ENCODE data around the gene GATAD2A.
A peak's percentile ranks its signal among the peaks of the same experiment; 100 is the strongest.

The GATAD2A gene

DNA sequence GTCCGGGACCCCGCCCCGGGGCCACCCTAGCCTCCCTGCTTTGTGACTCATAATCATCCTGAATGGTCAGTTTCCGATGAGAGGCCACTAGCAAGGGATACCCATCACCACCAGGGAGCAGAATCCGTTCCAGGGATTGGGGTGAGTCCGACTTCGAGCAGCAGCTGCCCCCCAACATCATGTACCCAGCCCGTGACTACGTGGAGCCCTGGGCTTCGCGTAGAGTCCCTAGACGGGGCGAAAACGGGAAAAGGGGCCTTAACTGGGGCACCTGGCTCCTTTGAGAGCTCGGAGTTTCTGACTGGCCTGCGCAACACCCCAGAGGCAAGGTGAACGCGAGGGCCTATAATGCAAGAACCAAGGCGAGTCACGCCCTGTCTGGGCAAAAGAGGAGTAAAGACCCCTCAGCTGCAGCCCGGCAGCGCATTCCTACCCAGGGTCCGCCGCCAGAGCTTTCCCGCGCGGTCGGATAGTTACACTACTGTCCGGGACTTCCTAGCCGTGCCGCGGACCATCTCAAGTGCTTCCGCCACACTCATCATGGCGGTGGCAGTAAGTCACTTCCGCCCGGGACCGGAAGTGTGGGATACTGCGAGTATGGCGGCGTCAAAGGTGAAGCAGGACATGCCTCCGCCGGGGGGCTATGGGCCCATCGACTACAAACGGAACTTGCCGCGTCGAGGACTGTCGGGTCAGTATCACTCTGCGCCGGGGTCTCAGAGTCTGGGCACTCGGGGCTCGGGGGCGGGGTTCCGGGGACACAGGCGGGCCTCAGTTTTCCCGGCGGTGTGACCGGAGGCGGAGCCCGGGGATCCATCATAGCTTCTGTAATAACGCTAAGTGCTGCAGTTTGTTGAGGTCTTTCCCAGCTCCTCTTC is 110.4 kb downstream of the GATAD2A start, which contains the start of gene NDUFA13:
Gene NDUFA13 (plus strand): TSS at position 584 of the 878 bp plus-strand sequence. CDS start 14 bp downstream, at position 598.
- peaks cover 6% of the 10 kb centered on the region for H3K4me1 Mint-ChIP-seq
- H3K4me3 Mint-ChIP-seq: peak within 1 kb of the TSS; percentile 95 to 99 (median 99)
- no peaks in the 10 kb centered on the region for H3K9me3 Mint-ChIP-seq
- no peak for TF ChIP-seq CTCF (IDR thresholded peaks at IDR 0.05; ENCODE audit: unreplicated experiment in 3 of 3)
- H3K27ac Mint-ChIP-seq: peak within 1 kb of the TSS; percentile 89 to 97 (median 94)
- H3K36me3 Mint-ChIP-seq (ENCODE audit: low read depth): peaks cover 23% of the 10 kb centered on the region
- no peaks in the 10 kb centered on the region for H3K27me3 Mint-ChIP-seq (ENCODE audit: low read depth)

DNA sequence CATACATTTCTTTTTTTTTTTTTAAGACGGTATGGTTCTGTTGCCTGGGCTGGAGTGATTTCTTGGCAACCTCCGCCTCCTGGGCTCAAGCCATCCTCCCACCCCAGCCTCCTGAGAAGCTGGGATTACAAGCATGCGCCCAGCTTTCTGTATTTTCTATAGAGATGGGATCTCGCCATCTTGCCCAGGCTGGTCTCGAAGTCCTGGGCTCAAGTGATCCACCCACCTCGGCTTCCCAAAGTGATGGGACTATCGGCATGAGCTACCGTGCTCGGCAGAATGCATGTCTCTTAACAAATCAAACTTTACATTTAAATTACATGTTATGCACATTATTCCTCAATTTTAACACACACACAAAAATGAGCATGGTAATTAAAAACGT is 111.8 kb downstream of the GATAD2A start:
- H3K27me3 Mint-ChIP-seq (ENCODE audit: low read depth): no peaks in the 10 kb centered on the region
- H3K27ac Mint-ChIP-seq: no peak overlapping the region
- no peak for TF ChIP-seq CTCF (IDR thresholded peaks at IDR 0.05; ENCODE audit: unreplicated experiment in 3 of 3)
- peaks cover 26% of the 10 kb centered on the region for H3K36me3 Mint-ChIP-seq (ENCODE audit: low read depth)
- H3K4me1 Mint-ChIP-seq: peaks cover 6% of the 10 kb centered on the region
- H3K4me3 Mint-ChIP-seq: peak overlapping the region; percentile 95 to 99 (median 99)
- no peaks in the 10 kb centered on the region for H3K9me3 Mint-ChIP-seq

DNA sequence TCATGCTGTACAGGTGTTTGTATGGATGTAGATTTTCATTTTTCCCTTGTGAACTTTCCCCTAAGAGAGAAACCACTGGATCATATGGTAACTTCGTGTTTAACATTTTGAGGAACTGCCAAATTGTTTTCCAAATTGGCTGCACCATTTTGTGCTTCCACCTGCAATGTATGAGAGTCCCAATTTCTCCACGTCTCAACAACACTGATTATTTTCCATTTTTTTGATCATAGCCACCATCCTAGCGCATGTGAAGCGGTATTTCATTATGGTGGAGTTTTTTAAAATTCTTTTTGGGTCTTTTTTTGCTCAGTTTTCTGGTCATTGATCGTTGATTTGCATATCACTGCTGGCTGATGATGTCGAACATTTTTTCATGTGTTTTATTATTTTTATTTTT is 115.5 kb downstream of the GATAD2A start:
- Mint-ChIP-seq H3K4me1 (peaks cover 4% of the 10 kb centered on the region), H3K27ac (no peak overlapping the region), H3K27me3 (ENCODE audit: low read depth) (no peaks in the 10 kb centered on the region), H3K4me3 (no peak overlapping the region), H3K36me3 (ENCODE audit: low read depth) (peaks cover 30% of the 10 kb centered on the region), H3K9me3 (no peaks in the 10 kb centered on the region)
- no peak for TF ChIP-seq CTCF (IDR thresholded peaks at IDR 0.05; ENCODE audit: unreplicated experiment in 3 of 3)

DNA sequence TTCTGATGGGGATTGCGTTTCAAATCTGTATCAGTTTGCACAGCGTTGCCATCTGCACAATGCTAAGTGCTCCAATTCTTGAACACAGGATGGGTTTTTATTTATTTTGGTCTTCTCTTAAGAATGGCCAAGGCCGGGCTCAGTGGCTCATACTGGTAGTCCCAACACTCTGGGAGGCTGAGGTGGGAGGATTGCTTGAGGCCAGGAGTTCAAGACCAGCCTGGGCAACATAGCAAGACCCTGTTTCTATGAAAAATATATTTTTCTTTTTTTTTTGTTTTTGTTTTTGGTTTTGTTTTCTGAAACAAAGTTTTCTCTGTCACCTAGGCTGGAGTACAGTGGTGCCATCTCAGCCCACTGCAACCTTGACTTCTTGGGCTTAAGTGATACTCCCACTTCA is 117.7 kb downstream of the GATAD2A start:
- H3K9me3 Mint-ChIP-seq: no peaks in the 10 kb centered on the region
- peaks cover 29% of the 10 kb centered on the region for H3K36me3 Mint-ChIP-seq (ENCODE audit: low read depth)
- no peak overlapping the region for H3K27ac Mint-ChIP-seq
- no peak for TF ChIP-seq CTCF (IDR thresholded peaks at IDR 0.05; ENCODE audit: unreplicated experiment in 3 of 3)
- no peaks in the 10 kb centered on the region for H3K4me1 Mint-ChIP-seq
- no peak overlapping the region for H3K4me3 Mint-ChIP-seq
- no peaks in the 10 kb centered on the region for H3K27me3 Mint-ChIP-seq (ENCODE audit: low read depth)

DNA sequence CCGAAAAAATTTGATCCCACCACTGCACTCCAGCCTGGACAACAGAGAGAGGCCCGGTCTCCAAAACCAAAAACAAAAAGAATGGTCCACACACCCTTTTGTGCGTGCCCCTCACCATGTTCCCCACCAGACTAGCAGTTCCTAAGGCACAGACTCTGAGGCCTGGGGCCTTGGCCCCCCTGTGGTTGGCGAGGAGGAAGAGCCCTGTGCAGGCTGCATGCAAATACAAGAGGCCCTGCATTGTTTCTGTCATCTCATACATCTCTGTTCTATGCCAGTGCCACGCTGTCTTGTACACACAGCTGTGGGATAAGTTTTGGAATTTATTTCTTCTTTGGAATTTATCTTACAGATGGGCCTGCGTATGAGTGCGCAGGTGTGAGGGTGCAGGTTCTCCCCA is 118.6 kb downstream of the GATAD2A start:
- Mint-ChIP-seq H3K36me3 (ENCODE audit: low read depth) (peaks cover 31% of the 10 kb centered on the region), H3K9me3 (no peaks in the 10 kb centered on the region), H3K4me3 (no peak overlapping the region), H3K27ac (no peak overlapping the region), H3K4me1 (no peaks in the 10 kb centered on the region), H3K27me3 (ENCODE audit: low read depth) (no peaks in the 10 kb centered on the region)
- TF ChIP-seq CTCF (IDR thresholded peaks at IDR 0.05; ENCODE audit: unreplicated experiment in 3 of 3): no peak
